Transverse colon (tissue), 4 donors: Measurements from ENCODE around the gene TARP.

ENCODE experiments used
- DNase-seq: peaks from one replicate; pipeline ENCODE4 v3.0.0-alpha.2; 2019
- H3K27ac ChIP-seq, 4 donors: fragments of 200-600 bp; sonication (generic); 2 replicates each; pipeline ENCODE4 v1.5.1; 2016 to 2018; ENCODE audit warnings: inconsistent platforms in 4 of 4
- H3K27me3 ChIP-seq: fragments of 200-600 bp; sonication (generic); 2 replicates; pipeline ENCODE4 v1.5.1; 2017; ENCODE audit warnings: inconsistent platforms
- H3K36me3 ChIP-seq, 4 donors: fragments of 200-600 bp; sonication (generic); 2 replicates each; pipeline ENCODE4 v1.5.1; 2017 to 2019; ENCODE audit warnings: inconsistent platforms in 4 of 4
- H3K4me1 ChIP-seq, 4 donors: fragments of 200-600 bp; sonication (generic); 2 replicates each; pipeline ENCODE4 v1.5.1; 2017 to 2020; ENCODE audit warnings: inconsistent platforms in 4 of 4
- H3K4me3 ChIP-seq, 4 donors: fragments of 200-600 bp; sonication (generic); 1 replicate in 1 of 4; 2 replicates in 3 of 4; pipeline versions ENCODE4 v1.5.1 to v1.6.1; 2017 to 2019; ENCODE audit warnings: inconsistent platforms in 4 of 4
- H3K9me3 ChIP-seq, 2 donors: fragments of 200-600 bp; sonication (generic); 2 replicates each; pipeline ENCODE4 v1.5.1; 2017 to 2019; ENCODE audit warnings: inconsistent platforms in 2 of 2
- CTCF ChIP-seq, 5 experiments: fragments of 200-600 bp in 3 of 5; fragments of 450-650 bp in 2 of 5; sonication (generic) in 3 of 5; IDR thresholded peaks; 1 replicate in 2 of 5; 2 replicates in 3 of 5; pipeline ENCODE4 v1.5.1; 2016 to 2017; ENCODE audit warnings: antibody characterized with exemption in 5 of 5, inconsistent platforms in 3 of 5, mild to moderate bottlenecking in 2 of 5, moderate library complexity in 1 of 5
- EP300 ChIP-seq: sonication (generic); formaldehyde crosslinking; IDR thresholded peaks from one replicate; pipeline ENCODE4 v1.6.1; 2017; ENCODE audit warnings: antibody characterized with exemption, low read depth
- POLR2A ChIP-seq: fragments of 450-650 bp; IDR thresholded peaks from one replicate; pipeline ENCODE4 v1.6.1; 2016; ENCODE audit warnings: antibody characterized with exemption, mild to moderate bottlenecking, moderate library complexity
- POLR2AphosphoS5 ChIP-seq, 3 donors: sonication (generic); formaldehyde crosslinking; IDR thresholded peaks; one replicate each; pipeline ENCODE4 v1.6.1; 2016; ENCODE audit warnings: antibody characterized with exemption in 3 of 3
- WGBS, 2 donors: methylation state at CpG; one replicate each; pipeline ENCODE4 v1.1.5; 2018; ENCODE audit warnings: low coverage in 1 of 2; 5-methylcytosine and 5-hydroxymethylcytosine counted together
- in situ Hi-C, 4 donors: fragments of 200-750 bp; cut with MboI; loops; one replicate each; pipeline versions ENCODE4 v1.15.0 to v1.15.1; 2017; ENCODE audit warnings: low sequenced_read_pairs in 3 of 4, low pct_ligation_motif_present in 1 of 4, low pct_unique_long_range_greater_than_20kb in 1 of 4
- intact Hi-C: fragments of 100-400 bp; cut with DNase I; formaldehyde crosslinking; loops from one replicate; pipeline ENCODE4 v1.15.1; 2023; ENCODE audit warnings: low total_unique reads

TARP gene

GRCh38 chr7:38224392-38224791 is 49.0 kb downstream of the TARP start:
- Histone ChIP-seq H3K4me1 (no peaks in the 10 kb centered on the region), H3K4me3 (no peak overlapping the region), H3K27me3 (no peaks in the 10 kb centered on the region), H3K36me3 (peaks cover 0 to 27% (median 9%) of the 10 kb centered on the region in 4 donors), H3K9me3 (no peaks in the 10 kb centered on the region), H3K27ac (no peak overlapping the region)
- 77 to 81% methylated on average over 5 of the region's 5 CpGs for WGBS, 2 donors
- no peak for TF ChIP-seq CTCF (IDR thresholded peaks at IDR 0.05)
- no peak for TF ChIP-seq POLR2AphosphoS5 (IDR thresholded peaks at IDR 0.05)
- TF ChIP-seq EP300, result no peak
- no peak for TF ChIP-seq POLR2A
- intact Hi-C loops, result no loop called here
- DNase-seq, result no peak
- in situ Hi-C loops, result loop anchor here (5.0 to 25.0 kb wide), 3 partner anchors 117 to 312 kb away; partner anchors contain the start of genes SFRP4 (in 3 of the 4) and EPDR1 (in 2 of the 4)

- no peaks in the 10 kb centered on the region for H3K4me1 ChIP-seq
- no peaks in the 10 kb centered on the region for H3K9me3 ChIP-seq
- no peak for DNase-seq
- intact Hi-C loops (no loop called here), in situ Hi-C loops (loop anchor here (5.0 to 25.0 kb wide), 3 partner anchors 116 to 311 kb away; partner anchors contain the start of genes SFRP4 (in 3 of the 4) and EPDR1 (in 2 of the 4))
- no peak for TF ChIP-seq POLR2AphosphoS5 (IDR thresholded peaks at IDR 0.05)
- no peak for TF ChIP-seq POLR2A
- TF ChIP-seq CTCF (IDR thresholded peaks at IDR 0.05), result no peak
- no peak for TF ChIP-seq EP300
- WGBS, 2 donors, result 91 to 95% methylated on average over 2 of the region's 2 CpGs
- H3K36me3 ChIP-seq, result peaks cover 0 to 29% (median 9%) of the 10 kb centered on the region in 4 donors
- no peak overlapping the region for H3K4me3 ChIP-seq
- H3K27ac ChIP-seq, result peak overlapping the region in 1 of 4 donors; percentile 25
- H3K27me3 ChIP-seq, result no peaks in the 10 kb centered on the region
These were observed 50.1 kb downstream of the TARP start for GRCh38 chr7:38223306-38223705.

GRCh38 chr7:38222481-38223096 is 50.8 kb downstream of the TARP start:
- no peak for TF ChIP-seq POLR2A
- peak; percentile 85 to 94 (median 91) for TF ChIP-seq CTCF (IDR thresholded peaks at IDR 0.05)
- H3K27ac ChIP-seq, result peak overlapping the region in 1 of 4 donors; percentile 25

GRCh38 chr7:38220452-38220851 is 53.0 kb downstream of the TARP start:
- no peak for DNase-seq

More at GRCh38 chr7:38222481-38223096, 50.8 kb downstream of the TARP start:
- no peaks in the 10 kb centered on the region for H3K27me3 ChIP-seq
- no peaks in the 10 kb centered on the region for H3K4me1 ChIP-seq
- 56 to 63% methylated on average over 5 of the region's 5 CpGs for WGBS, 2 donors
- DNase-seq, result no peak
- in situ Hi-C loops (loop anchor here (5.0 to 25.0 kb wide), 3 partner anchors 115 to 310 kb away; partner anchors contain the start of genes SFRP4 (in 3 of the 4) and EPDR1 (in 2 of the 4)), intact Hi-C loops (loop anchor here (1.0 kb wide), 1 partner anchor 116 kb away; no protein-coding TSS in a partner anchor)
- H3K9me3 ChIP-seq, result no peaks in the 10 kb centered on the region
- peaks cover 0 to 31% (median 8%) of the 10 kb centered on the region in 4 donors for H3K36me3 ChIP-seq
- no peak overlapping the region for H3K4me3 ChIP-seq

More at GRCh38 chr7:38220452-38220851, 53.0 kb downstream of the TARP start:
- 83 to 86% methylated on average over 3 of the region's 3 CpGs for WGBS, 2 donors
- in situ Hi-C loops, result loop anchor here (5.0 to 25.0 kb wide), 3 partner anchors 113 to 308 kb away; partner anchors contain the start of genes SFRP4 (in 3 of the 4) and EPDR1 (in 2 of the 4)
- TF ChIP-seq EP300 (no peak), POLR2AphosphoS5 (IDR thresholded peaks at IDR 0.05) (no peak), POLR2A (no peak), CTCF (IDR thresholded peaks at IDR 0.05) (no peak)
- H3K4me3 ChIP-seq, result no peak overlapping the region
- H3K4me1 ChIP-seq, result peaks cover 2 to 12% (median 8%) of the 10 kb centered on the region in 4 donors
- no peaks in the 10 kb centered on the region for H3K27me3 ChIP-seq
- H3K36me3 ChIP-seq, result peaks cover 0 to 31% (median 8%) of the 10 kb centered on the region in 4 donors
- no peak overlapping the region for H3K27ac ChIP-seq
- H3K9me3 ChIP-seq, result no peaks in the 10 kb centered on the region
- intact Hi-C loops, result no loop called here
